HG03520 (cell line): ENCODE data around the gene KRTAP5-11.
"Not testable (repeated sequence)": the region's sequence is repeated elsewhere in the genome, so short reads cannot be mapped to it uniquely, and the experiment has no call there.

Experiments
- ATAC-seq: cut with Tn5 transposase; IDR thresholded peaks from one replicate; pipeline ENCODE4 v1.9.1; 2021; ENCODE audit warnings: mild to moderate bottlenecking, moderate library complexity; ENCODE audit not compliant: unreplicated experiment

KRTAP5-11 gene

GRCh38 chr11:71534711-71535608 lies 47.7 kb downstream of the KRTAP5-11 start:
- ATAC-seq, result not testable (repeated sequence)

- no peak for ATAC-seq
These were observed 50.6 kb downstream of the KRTAP5-11 start for GRCh38 chr11:71532036-71532610.
